Glutamatergic neuron (in vitro differentiated cells): ENCODE data around the gene SUPT6H. TPM values are rescaled to one million over a fixed set of nuclear protein-coding genes. Genes with fewer than 3 reads are reported as not detected.
A peak's percentile ranks its signal among the peaks of the same experiment; 100 is the strongest.
"Not testable (repeated sequence)": the region's sequence is repeated elsewhere in the genome, so short reads cannot be mapped to it uniquely, and the experiment has no call there.

ENCODE experiments used
- DNase-seq: peaks from one replicate; pipeline ENCODE4 v3.0.0; 2022
- H3K27ac Mint-ChIP-seq: one replicate; pipeline ENCODE4 v1.8.0; 2020; ENCODE audit warnings: mild to moderate bottlenecking, mixed read lengths, inconsistent platforms; ENCODE audit not compliant: unreplicated experiment
- H3K27me3 Mint-ChIP-seq: one replicate; pipeline ENCODE4 v1.8.0; 2020; ENCODE audit warnings: mild to moderate bottlenecking, moderate library complexity, mixed read lengths, inconsistent platforms; ENCODE audit not compliant: unreplicated experiment
- H3K36me3 Mint-ChIP-seq: one replicate; pipeline ENCODE4 v1.8.0; 2020; ENCODE audit warnings: mild to moderate bottlenecking, mixed read lengths, inconsistent platforms; ENCODE audit not compliant: unreplicated experiment
- H3K4me1 Mint-ChIP-seq: one replicate; pipeline ENCODE4 v1.8.0; 2020; ENCODE audit warnings: mild to moderate bottlenecking, low read depth, mixed read lengths, inconsistent platforms; ENCODE audit not compliant: unreplicated experiment
- H3K4me3 Mint-ChIP-seq: one replicate; pipeline ENCODE4 v1.8.0; 2020; ENCODE audit warnings: mild to moderate bottlenecking, mixed read lengths, inconsistent platforms; ENCODE audit not compliant: unreplicated experiment
- H3K9me3 Mint-ChIP-seq: one replicate; pipeline ENCODE4 v1.8.0; 2020; ENCODE audit warnings: mild to moderate bottlenecking, moderate library complexity, mixed read lengths, inconsistent platforms; ENCODE audit not compliant: unreplicated experiment
- CTCF ChIP-seq: fragments of 200-600 bp; sonication (generic); IDR thresholded peaks from one replicate; pipeline ENCODE4 v1.5.0; 2021; ENCODE audit not compliant: partially characterized antibody, unreplicated experiment
- total RNA-seq: library from RNA; stranded (reverse); fragmentation: NEBNext Ultra II Directional; extraction: Animal tissue kit (Norgen Biotek cat#: 25700); gene quantifications from one replicate; pipeline ENCODE4 v1.2.1, GENCODE V29; 2021; ENCODE audit not compliant: unreplicated experiment

SUPT6H gene
- total RNA-seq, 1 donor from 2014 or later: 108 TPM

GRCh38 chr17:28646039-28646754 is 15.8 kb upstream of the SUPT6H start:
- Mint-ChIP-seq H3K27me3 (peaks cover 4% of the 10 kb centered on the region), H3K4me1 (peaks cover 17% of the 10 kb centered on the region), H3K9me3 (peaks cover 4% of the 10 kb centered on the region), H3K4me3 (peak overlapping the region; percentile 65), H3K36me3 (peaks cover 5% of the 10 kb centered on the region), H3K27ac (peak overlapping the region; percentile 4)
- no peak for TF ChIP-seq CTCF
- no peak for DNase-seq

- H3K4me3 Mint-ChIP-seq: no peak overlapping the region
- no peak for DNase-seq
- H3K27me3 Mint-ChIP-seq: peaks cover 4% of the 10 kb centered on the region
- H3K36me3 Mint-ChIP-seq: peaks cover 5% of the 10 kb centered on the region
- no peak overlapping the region for H3K27ac Mint-ChIP-seq
- no peak for TF ChIP-seq CTCF
- peaks cover 4% of the 10 kb centered on the region for H3K9me3 Mint-ChIP-seq
- peaks cover 13% of the 10 kb centered on the region for H3K4me1 Mint-ChIP-seq
These were observed 13.3 kb upstream of the SUPT6H start for GRCh38 chr17:28648698-28649097.

- no peak for DNase-seq
- no peak overlapping the region for H3K27ac Mint-ChIP-seq
- peaks cover 2% of the 10 kb centered on the region for H3K9me3 Mint-ChIP-seq
- H3K4me1 Mint-ChIP-seq: no peaks in the 10 kb centered on the region
- H3K4me3 Mint-ChIP-seq: no peak overlapping the region
- no peaks in the 10 kb centered on the region for H3K27me3 Mint-ChIP-seq
- TF ChIP-seq CTCF: no peak
- peaks cover 10% of the 10 kb centered on the region for H3K36me3 Mint-ChIP-seq
These were observed 6.8 kb upstream of the SUPT6H start for GRCh38 chr17:28655160-28655559.

- H3K27ac Mint-ChIP-seq: no peak overlapping the region
- H3K9me3 Mint-ChIP-seq: peaks cover 6% of the 10 kb centered on the region
- peaks cover 21% of the 10 kb centered on the region for H3K36me3 Mint-ChIP-seq
- DNase-seq: no peak
- no peak for TF ChIP-seq CTCF
- H3K27me3 Mint-ChIP-seq: peaks cover 3% of the 10 kb centered on the region
- H3K4me1 Mint-ChIP-seq: peaks cover under 1% of the 10 kb centered on the region
- peak overlapping the region; percentile 27 for H3K4me3 Mint-ChIP-seq
These were observed 4.2 kb upstream of the SUPT6H start for GRCh38 chr17:28657756-28658155.

- DNase-seq, H3K4me3 Mint-ChIP-seq, H3K27ac Mint-ChIP-seq, H3K27me3 Mint-ChIP-seq, H3K9me3 Mint-ChIP-seq, H3K4me1 Mint-ChIP-seq: not testable (repeated sequence)
- H3K36me3 Mint-ChIP-seq: peaks cover 21% of the 10 kb centered on the region
These were observed 3.7 kb upstream of the SUPT6H start for GRCh38 chr17:28658342-28658741.

- peaks cover 21% of the 10 kb centered on the region for H3K36me3 Mint-ChIP-seq
- not testable (repeated sequence) for H3K4me1 Mint-ChIP-seq, H3K9me3 Mint-ChIP-seq, H3K27ac Mint-ChIP-seq, H3K4me3 Mint-ChIP-seq, DNase-seq, H3K27me3 Mint-ChIP-seq
These were observed 3.1 kb upstream of the SUPT6H start for GRCh38 chr17:28658766-28659496.

GRCh38 chr17:28659497-28659881 is 2.5 kb upstream of the SUPT6H start:
- Mint-ChIP-seq H3K4me1 (peaks cover 10% of the 10 kb centered on the region), H3K36me3 (peaks cover 21% of the 10 kb centered on the region), H3K4me3 (peak overlapping the region; percentile 99)
- not testable (repeated sequence) for H3K27me3 Mint-ChIP-seq, H3K9me3 Mint-ChIP-seq, DNase-seq, H3K27ac Mint-ChIP-seq
